ENCODE data around the gene GTPBP4. TPM values are rescaled to one million over a fixed set of nuclear protein-coding genes. Genes with fewer than 3 reads are reported as not detected.

Gene GTPBP4
- polyA plus RNA-seq, 1 donor: 41.4 TPM

DNA sequence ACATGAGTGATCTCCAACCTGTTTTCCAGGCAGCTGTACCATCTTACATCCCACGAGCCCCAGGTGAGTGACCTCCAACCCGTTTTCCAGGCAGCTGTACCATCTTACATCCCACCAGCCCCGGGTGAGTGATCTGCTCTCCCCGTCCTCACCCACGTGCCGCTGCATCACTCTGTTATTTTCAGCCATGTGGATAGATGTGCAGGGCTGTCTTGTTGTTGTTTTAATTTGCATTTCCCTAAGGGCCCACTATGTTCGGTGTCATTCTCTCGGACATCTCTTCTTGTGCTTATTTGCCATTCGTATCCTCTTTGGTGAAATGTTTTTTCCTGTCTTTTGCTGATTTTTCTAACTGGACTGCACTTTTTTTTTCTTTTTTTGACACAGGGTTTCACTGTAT lies 38.8 kb upstream of the GTPBP4 start:
- 90% methylated on average over 6 of the region's 9 CpGs for WGBS (ENCODE audit: insufficient coverage, low lambda C conversion rate)
- no peak overlapping the region for H3K4me3 ChIP-seq (ENCODE audit: low read length)
- H3K4me1 ChIP-seq (ENCODE audit: control insufficient read depth, insufficient read depth, low read length): no peaks in the 10 kb centered on the region
- no peak overlapping the region for H3K27ac ChIP-seq (ENCODE audit: low read length)
- DNase-seq: no peak
- no peaks in the 10 kb centered on the region for H3K9me3 ChIP-seq (ENCODE audit: control insufficient read depth, low read depth, low read length)
- peaks cover 2% of the 10 kb centered on the region for H3K27me3 ChIP-seq (ENCODE audit: control insufficient read depth, insufficient read depth, low read length)
- no peaks in the 10 kb centered on the region for H3K36me3 ChIP-seq (ENCODE audit: control insufficient read depth, insufficient read depth, low read length)

DNA sequence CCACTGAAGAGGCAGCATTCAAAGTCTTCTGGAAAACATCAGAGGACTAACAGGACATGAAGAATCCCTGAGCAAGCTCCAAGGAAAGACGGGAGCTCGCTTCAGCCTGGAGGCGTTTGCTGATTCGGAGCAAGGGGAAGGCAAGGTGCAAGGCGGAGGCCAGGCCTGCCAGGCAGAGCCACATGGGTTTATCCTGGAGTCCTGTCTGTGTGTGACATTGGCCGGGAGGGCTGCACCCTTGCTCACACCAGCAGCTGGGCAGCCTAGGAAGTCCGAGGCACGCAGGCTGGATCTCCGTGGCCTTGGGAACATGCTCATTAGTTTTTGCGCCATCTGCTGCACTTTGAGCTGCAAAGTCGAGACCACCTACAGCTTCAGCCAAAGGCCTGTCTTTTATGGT lies 34.4 kb upstream of the GTPBP4 start:
- H3K36me3 ChIP-seq (ENCODE audit: control insufficient read depth, insufficient read depth, low read length): no peaks in the 10 kb centered on the region
- H3K4me1 ChIP-seq (ENCODE audit: control insufficient read depth, insufficient read depth, low read length): peaks cover 4% of the 10 kb centered on the region
- H3K27ac ChIP-seq (ENCODE audit: low read length): no peak overlapping the region
- WGBS (ENCODE audit: insufficient coverage, low lambda C conversion rate): no CpG with 5 or more reads among the region's 11 CpGs
- H3K9me3 ChIP-seq (ENCODE audit: control insufficient read depth, low read depth, low read length): no peaks in the 10 kb centered on the region
- peaks cover 2% of the 10 kb centered on the region for H3K27me3 ChIP-seq (ENCODE audit: control insufficient read depth, insufficient read depth, low read length)
- DNase-seq: no peak
- no peak overlapping the region for H3K4me3 ChIP-seq (ENCODE audit: low read length)

DNA sequence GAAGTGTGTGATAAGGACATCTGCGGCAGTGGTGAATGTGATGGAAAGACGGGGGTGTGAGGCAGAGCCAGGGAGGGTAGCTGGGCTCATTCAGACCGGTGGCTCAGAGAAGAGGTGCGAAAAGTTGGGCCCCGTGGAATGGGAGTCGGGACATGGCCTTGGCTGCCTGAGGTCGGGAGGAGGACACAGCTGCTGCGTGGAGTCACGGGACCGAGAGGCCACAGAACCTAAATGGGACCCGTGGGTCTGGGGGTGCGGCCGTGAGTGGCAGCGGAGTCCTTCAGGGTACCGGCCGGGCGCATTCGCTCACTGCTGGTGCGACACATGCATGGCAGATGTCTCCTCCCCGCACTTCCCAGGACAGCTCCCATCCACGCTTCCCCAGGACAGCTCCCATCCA lies 33.8 kb upstream of the GTPBP4 start:
- no peak overlapping the region for H3K4me3 ChIP-seq (ENCODE audit: low read length)
- H3K27me3 ChIP-seq (ENCODE audit: control insufficient read depth, insufficient read depth, low read length): peaks cover 2% of the 10 kb centered on the region
- no peak for DNase-seq
- no CpG with 5 or more reads among the region's 21 CpGs for WGBS (ENCODE audit: insufficient coverage, low lambda C conversion rate)
- H3K9me3 ChIP-seq (ENCODE audit: control insufficient read depth, low read depth, low read length): no peaks in the 10 kb centered on the region
- H3K27ac ChIP-seq (ENCODE audit: low read length): no peak overlapping the region
- H3K4me1 ChIP-seq (ENCODE audit: control insufficient read depth, insufficient read depth, low read length): peaks cover 4% of the 10 kb centered on the region
- no peaks in the 10 kb centered on the region for H3K36me3 ChIP-seq (ENCODE audit: control insufficient read depth, insufficient read depth, low read length)

DNA sequence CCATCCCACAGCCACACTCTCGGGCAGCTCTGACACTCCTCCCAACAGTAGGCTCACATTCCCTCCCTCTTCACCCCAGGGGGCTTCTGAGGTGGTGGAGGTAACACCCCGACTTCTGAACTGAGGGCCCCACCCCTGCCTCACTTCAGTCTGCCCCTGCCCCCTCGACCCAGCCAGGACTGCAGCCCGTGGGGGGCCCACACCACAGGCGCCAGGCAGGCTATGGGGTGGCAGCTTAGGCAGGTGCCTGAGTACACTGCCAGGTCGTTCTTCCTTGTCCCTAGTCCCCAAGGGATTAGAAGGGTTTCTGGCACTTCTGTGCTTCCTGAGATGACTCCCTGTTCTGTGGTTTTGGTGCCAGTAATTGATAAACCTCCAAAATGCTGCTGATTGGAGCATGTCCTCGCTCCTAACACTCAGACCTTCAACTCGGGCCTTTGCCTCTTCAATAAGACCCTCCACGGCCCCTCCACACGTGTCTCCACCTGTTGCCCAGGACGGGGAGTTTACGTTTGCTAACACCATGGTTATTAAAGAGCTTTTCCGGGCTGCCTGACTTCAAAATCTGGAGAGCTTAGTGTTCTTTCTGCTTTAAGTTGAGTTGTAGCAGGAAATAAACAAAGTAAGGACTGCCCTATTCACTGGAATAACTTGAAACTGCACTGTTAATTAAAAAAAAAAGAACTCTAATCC lies 33.0 kb upstream of the GTPBP4 start:
- Histone ChIP-seq H3K4me1 (ENCODE audit: control insufficient read depth, insufficient read depth, low read length) (peaks cover 4% of the 10 kb centered on the region), H3K9me3 (ENCODE audit: control insufficient read depth, low read depth, low read length) (no peaks in the 10 kb centered on the region), H3K4me3 (ENCODE audit: low read length) (no peak overlapping the region), H3K27ac (ENCODE audit: low read length) (no peak overlapping the region), H3K27me3 (ENCODE audit: control insufficient read depth, insufficient read depth, low read length) (no peaks in the 10 kb centered on the region), H3K36me3 (ENCODE audit: control insufficient read depth, insufficient read depth, low read length) (no peaks in the 10 kb centered on the region)
- DNase-seq: no peak
- no CpG with 5 or more reads among the region's 13 CpGs for WGBS (ENCODE audit: insufficient coverage, low lambda C conversion rate)

DNA sequence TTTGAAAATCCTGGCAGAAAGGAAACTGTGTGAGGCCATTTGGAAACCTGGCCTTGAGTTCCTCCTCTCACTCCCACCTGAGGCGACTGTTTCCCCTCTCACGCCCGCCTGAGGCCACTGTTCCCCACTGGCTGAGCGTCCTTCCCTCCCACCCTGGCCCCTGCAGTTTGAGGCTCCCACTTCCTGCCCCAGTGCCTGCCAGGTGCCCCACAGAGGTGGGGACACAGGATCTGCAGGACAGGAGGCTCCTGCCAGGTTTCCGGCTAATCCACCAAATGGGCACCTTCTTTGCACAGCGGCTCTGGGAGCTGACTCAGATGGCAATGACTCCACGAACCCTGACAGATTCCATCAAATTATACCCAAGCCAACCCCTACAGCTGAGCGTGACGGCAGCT lies 32.4 kb upstream of the GTPBP4 start:
- Histone ChIP-seq H3K4me1 (ENCODE audit: control insufficient read depth, insufficient read depth, low read length) (peaks cover 4% of the 10 kb centered on the region), H3K27me3 (ENCODE audit: control insufficient read depth, insufficient read depth, low read length) (no peaks in the 10 kb centered on the region), H3K27ac (ENCODE audit: low read length) (no peak overlapping the region), H3K9me3 (ENCODE audit: control insufficient read depth, low read depth, low read length) (no peaks in the 10 kb centered on the region), H3K4me3 (ENCODE audit: low read length) (no peak overlapping the region), H3K36me3 (ENCODE audit: control insufficient read depth, insufficient read depth, low read length) (no peaks in the 10 kb centered on the region)
- DNase-seq: no peak
- no CpG with 5 or more reads among the region's 9 CpGs for WGBS (ENCODE audit: insufficient coverage, low lambda C conversion rate)

DNA sequence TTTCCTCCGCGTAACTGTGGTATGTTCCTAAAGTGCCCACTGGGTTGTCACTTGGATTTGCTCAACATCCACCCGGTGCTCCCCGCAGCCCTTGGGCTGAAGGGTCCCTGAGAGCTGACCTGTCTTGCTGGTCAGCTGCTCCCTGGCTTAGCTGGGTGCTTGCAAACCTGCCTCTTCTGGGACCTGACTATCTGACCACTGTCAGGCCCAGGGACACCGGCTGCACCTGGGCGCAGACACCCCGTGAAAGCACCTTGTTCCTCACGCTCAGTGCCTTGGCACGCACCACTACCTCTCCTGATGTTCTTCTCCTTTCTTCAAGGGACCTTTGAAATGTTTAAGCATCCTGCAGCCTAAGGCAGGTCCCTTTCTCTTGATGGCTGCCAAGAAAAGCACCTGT lies 30.1 kb upstream of the GTPBP4 start:
- no CpG with 5 or more reads among the region's 9 CpGs for WGBS (ENCODE audit: insufficient coverage, low lambda C conversion rate)
- H3K27ac ChIP-seq (ENCODE audit: low read length): no peak overlapping the region
- H3K36me3 ChIP-seq (ENCODE audit: control insufficient read depth, insufficient read depth, low read length): no peaks in the 10 kb centered on the region
- peaks cover 4% of the 10 kb centered on the region for H3K4me1 ChIP-seq (ENCODE audit: control insufficient read depth, insufficient read depth, low read length)
- H3K4me3 ChIP-seq (ENCODE audit: low read length): no peak overlapping the region
- no peaks in the 10 kb centered on the region for H3K27me3 ChIP-seq (ENCODE audit: control insufficient read depth, insufficient read depth, low read length)
- no peak for DNase-seq
- no peaks in the 10 kb centered on the region for H3K9me3 ChIP-seq (ENCODE audit: control insufficient read depth, low read depth, low read length)

DNA sequence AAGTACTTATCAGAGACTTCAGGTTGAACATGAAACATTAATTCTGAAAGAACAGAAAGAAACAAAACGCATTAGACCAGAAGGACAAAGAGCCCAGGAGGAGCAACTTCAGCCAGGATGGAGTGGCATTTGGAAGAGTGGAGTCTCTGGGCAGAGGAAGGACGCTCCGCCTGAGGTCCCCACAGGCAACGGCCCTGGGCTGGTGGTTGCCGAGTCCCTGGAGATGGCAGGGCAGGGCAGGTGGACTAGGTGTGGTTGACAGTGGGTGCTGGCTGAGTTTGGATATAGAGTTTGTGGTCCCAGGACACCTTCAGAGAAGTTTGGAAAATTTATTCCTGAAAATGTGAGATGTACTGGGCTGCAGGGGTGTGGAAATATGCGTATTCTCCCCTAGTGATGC lies 29.4 kb upstream of the GTPBP4 start:
- Histone ChIP-seq H3K4me3 (ENCODE audit: low read length) (no peak overlapping the region), H3K9me3 (ENCODE audit: control insufficient read depth, low read depth, low read length) (no peaks in the 10 kb centered on the region), H3K27me3 (ENCODE audit: control insufficient read depth, insufficient read depth, low read length) (no peaks in the 10 kb centered on the region), H3K36me3 (ENCODE audit: control insufficient read depth, insufficient read depth, low read length) (no peaks in the 10 kb centered on the region), H3K27ac (ENCODE audit: low read length) (no peak overlapping the region), H3K4me1 (ENCODE audit: control insufficient read depth, insufficient read depth, low read length) (peaks cover 4% of the 10 kb centered on the region)
- DNase-seq: no peak
- WGBS (ENCODE audit: insufficient coverage, low lambda C conversion rate): 100% methylated on average over 1 of the region's 6 CpGs

DNA sequence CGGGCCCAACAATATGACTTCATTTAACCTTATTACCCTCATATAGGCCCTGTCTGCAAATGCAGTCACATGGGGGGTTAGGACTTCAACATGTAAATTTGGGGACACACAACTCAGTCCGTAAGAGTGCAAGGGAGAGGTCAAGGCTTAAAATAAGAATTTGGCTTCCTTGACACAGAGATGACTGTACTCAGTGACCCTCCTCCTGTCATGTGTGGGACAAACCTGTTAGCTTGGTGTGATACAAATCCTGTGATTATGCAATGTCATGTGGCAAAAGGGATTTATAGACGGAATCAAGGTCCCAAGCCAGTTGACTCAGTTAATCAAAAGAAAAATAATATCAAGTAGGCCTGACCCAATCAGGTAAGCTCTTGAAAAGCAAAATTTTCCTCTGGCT lies 25.9 kb upstream of the GTPBP4 start:
- Histone ChIP-seq H3K27ac (ENCODE audit: low read length) (no peak overlapping the region), H3K4me3 (ENCODE audit: low read length) (no peak overlapping the region), H3K36me3 (ENCODE audit: control insufficient read depth, insufficient read depth, low read length) (no peaks in the 10 kb centered on the region), H3K9me3 (ENCODE audit: control insufficient read depth, low read depth, low read length) (peaks cover 4% of the 10 kb centered on the region), H3K4me1 (ENCODE audit: control insufficient read depth, insufficient read depth, low read length) (peaks cover 3% of the 10 kb centered on the region), H3K27me3 (ENCODE audit: control insufficient read depth, insufficient read depth, low read length) (no peaks in the 10 kb centered on the region)
- WGBS (ENCODE audit: insufficient coverage, low lambda C conversion rate): no CpG with 5 or more reads among the region's 3 CpGs
- no peak for DNase-seq

DNA sequence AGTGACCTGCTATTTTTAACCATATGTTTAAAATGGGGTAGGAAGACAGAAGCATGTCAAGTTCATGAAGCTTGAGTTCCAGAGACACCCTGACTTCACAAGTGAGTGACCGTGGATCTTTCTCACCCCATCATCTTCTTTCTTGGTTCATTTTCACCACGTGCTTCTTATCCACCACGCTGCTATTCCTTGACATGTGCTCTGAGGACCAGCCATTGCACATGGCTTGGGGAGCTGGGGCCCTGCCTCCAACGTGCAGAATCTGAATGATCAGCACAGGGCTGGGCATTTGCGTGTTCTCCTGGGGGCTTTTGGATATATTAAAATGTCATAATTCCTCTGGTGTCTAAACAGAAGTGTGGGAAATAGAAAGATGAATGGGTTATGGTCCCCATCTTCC lies 25.0 kb upstream of the GTPBP4 start:
- H3K27ac ChIP-seq (ENCODE audit: low read length): no peak overlapping the region
- WGBS (ENCODE audit: insufficient coverage, low lambda C conversion rate): no CpG with 5 or more reads among the region's 5 CpGs
- no peaks in the 10 kb centered on the region for H3K36me3 ChIP-seq (ENCODE audit: control insufficient read depth, insufficient read depth, low read length)
- peaks cover 4% of the 10 kb centered on the region for H3K9me3 ChIP-seq (ENCODE audit: control insufficient read depth, low read depth, low read length)
- H3K27me3 ChIP-seq (ENCODE audit: control insufficient read depth, insufficient read depth, low read length): no peaks in the 10 kb centered on the region
- DNase-seq: no peak
- H3K4me1 ChIP-seq (ENCODE audit: control insufficient read depth, insufficient read depth, low read length): peaks cover 3% of the 10 kb centered on the region
- no peak overlapping the region for H3K4me3 ChIP-seq (ENCODE audit: low read length)

DNA sequence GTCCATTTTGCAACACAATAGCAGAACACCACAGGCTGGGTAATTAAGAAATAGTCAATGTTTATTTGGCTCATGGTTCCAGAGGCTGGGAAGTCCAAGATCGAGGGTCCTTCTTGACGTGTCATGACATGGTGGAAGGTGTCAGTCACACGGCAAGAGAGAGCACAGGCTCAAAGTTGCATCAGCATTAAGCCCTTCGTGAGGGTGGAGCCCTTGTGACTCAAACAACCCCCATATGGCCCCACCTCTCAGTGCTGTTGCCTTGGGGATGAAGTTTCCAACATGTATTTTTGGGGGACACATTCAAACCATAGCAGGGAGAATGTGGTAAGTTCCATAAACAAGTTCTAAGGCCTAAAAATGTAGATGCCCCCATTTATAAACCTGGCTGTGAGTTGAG lies 24.6 kb upstream of the GTPBP4 start:
- Histone ChIP-seq H3K9me3 (ENCODE audit: control insufficient read depth, low read depth, low read length) (peaks cover 4% of the 10 kb centered on the region), H3K27ac (ENCODE audit: low read length) (no peak overlapping the region), H3K36me3 (ENCODE audit: control insufficient read depth, insufficient read depth, low read length) (no peaks in the 10 kb centered on the region), H3K4me1 (ENCODE audit: control insufficient read depth, insufficient read depth, low read length) (peaks cover 3% of the 10 kb centered on the region), H3K4me3 (ENCODE audit: low read length) (no peak overlapping the region), H3K27me3 (ENCODE audit: control insufficient read depth, insufficient read depth, low read length) (no peaks in the 10 kb centered on the region)
- DNase-seq: no peak
- WGBS (ENCODE audit: insufficient coverage, low lambda C conversion rate): no CpG with 5 or more reads among the region's 4 CpGs

DNA sequence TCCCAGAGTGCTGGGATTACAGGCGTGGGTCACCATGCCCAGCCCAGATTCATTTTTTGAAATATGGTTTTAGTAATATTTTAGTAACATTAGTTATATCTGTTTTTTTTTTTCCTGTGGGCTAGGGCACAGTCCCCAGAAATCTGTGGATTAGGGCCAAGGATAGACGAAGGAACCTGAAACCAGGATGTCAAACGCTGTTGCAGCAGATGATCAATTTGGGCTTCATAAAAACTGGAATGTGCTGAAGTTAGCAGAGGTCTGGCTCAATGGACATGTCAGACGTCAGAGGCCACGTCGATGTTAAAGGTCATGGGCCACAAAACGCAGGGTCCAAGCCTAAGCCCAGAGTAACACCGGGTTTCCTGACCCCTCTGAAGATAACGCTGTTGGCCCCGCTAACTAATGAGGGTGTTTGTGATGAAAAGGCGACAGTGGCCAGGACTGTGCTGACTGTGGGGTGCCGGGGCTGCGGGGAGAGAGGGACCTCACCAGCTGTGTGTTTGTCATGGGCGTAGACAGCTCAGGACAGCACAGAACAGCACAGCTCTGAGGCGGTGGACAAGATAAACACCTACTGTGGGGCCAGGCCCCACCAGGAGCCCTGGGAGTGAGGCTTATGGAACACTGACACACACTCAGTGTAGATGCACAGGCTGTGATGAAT lies 23.8 kb upstream of the GTPBP4 start:
- no peaks in the 10 kb centered on the region for H3K36me3 ChIP-seq (ENCODE audit: control insufficient read depth, insufficient read depth, low read length)
- H3K4me1 ChIP-seq (ENCODE audit: control insufficient read depth, insufficient read depth, low read length): peaks cover 3% of the 10 kb centered on the region
- no peak overlapping the region for H3K27ac ChIP-seq (ENCODE audit: low read length)
- no CpG with 5 or more reads among the region's 15 CpGs for WGBS (ENCODE audit: insufficient coverage, low lambda C conversion rate)
- DNase-seq: no peak
- peaks cover 4% of the 10 kb centered on the region for H3K9me3 ChIP-seq (ENCODE audit: control insufficient read depth, low read depth, low read length)
- no peaks in the 10 kb centered on the region for H3K27me3 ChIP-seq (ENCODE audit: control insufficient read depth, insufficient read depth, low read length)
- H3K4me3 ChIP-seq (ENCODE audit: low read length): no peak overlapping the region
